ENCODE results near the gene RBBP8NL. TPM values are rescaled to one million over a fixed set of nuclear protein-coding genes. Genes with fewer than 3 reads are reported as not detected.

Gene RBBP8NL
- polyA plus RNA-seq, 4 donors = 0.04 to 3.0 (median 1.5) TPM

GRCh38 chr20:62366370-62367135 lies 60.8 kb downstream of the RBBP8NL start:
- no peak for DNase-seq (ENCODE audit: low read depth in 4 of 4, low spot score in 3 of 4)

GRCh38 chr20:62365814-62366369 lies 61.4 kb downstream of the RBBP8NL start:
- no peak for DNase-seq (ENCODE audit: low read depth in 4 of 4, low spot score in 3 of 4)

DNA sequence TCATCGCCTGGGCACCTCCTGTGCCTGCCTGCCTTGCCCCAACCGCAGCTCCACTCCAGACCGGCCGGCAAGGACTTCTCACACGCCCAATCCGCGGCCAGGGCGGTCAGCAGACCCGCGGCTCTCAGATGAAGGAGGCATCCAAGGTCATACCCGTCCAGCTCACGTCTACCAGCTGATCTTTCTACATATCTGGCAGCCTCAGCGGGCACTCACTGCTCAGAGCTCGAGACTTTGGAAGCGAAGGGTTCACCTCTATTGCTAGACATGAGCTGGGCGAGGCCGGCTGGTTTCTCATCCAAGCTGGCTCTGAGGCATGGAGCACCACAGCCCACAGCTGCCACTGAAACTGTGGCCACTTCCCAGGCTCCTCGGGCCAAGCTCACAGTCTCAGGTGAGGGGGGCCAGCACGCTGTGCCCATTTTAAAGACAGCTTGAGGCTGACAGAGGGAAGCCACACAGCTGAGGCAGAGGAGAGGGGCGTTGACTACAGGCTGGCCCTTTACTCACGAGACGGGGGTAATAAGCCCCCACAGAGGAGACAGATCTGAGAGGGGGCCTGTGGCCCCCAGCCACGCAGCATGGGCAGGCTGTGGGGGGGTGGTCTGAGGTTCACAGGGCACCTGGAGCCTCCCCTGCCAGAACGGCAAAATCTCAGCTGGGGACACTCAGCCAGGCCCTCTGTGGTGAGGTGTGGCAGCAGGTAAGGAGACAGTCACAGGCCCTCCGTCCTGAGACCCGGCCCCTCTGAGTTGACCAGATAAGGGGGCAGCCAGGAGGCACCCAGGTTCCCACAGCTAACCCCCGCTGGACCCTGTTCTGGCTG lies 62.2 kb downstream of the RBBP8NL start:
- DNase-seq (ENCODE audit: low read depth in 4 of 4, low spot score in 3 of 4) = no peak

DNA sequence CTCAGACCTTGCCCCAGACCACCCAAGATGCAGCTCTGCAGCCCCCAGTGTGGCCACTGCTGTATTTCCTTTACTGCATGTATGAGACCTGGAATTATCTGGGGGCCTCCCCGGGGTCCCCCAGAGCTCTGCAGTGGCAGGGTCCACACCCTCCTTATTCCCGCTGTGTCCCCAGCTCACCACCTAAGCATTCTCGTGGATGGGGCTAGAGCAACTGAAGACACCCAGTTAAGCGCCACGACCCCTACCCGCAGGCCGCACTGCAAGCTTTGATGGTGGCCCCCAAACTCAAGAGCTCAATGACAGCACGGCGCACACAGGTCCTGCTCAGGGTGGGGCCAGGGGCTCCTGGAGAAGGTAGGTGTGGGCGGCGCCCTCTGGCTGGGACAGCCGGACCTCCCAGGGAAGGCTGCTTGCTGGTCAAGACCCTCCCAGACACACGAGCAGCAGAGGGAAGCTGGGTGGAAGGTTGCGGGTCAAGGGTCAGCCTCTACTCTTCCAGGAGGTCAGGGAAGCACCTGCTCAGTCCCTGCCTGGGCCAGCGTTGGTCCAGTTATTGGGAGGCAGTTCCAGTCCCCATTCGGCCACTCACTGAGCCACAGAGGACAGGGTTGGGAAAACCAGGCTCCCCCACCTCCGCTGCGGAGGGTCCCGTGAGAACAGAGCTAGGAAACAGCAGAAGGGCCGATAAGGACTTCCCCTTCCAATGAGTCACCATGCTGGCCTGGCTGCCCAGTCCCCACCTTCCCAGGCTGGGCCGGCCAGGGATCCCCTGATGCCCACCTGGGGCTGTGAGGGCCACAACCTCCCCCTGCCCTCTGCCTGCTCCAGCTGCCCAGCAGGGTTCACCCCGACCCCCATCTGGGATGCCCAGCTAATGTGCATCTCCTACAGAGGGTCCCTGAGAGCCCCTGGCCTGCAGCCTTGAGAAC lies 63.2 kb downstream of the RBBP8NL start:
- DNase-seq (ENCODE audit: low read depth in 4 of 4, low spot score in 3 of 4) = no peak

DNA sequence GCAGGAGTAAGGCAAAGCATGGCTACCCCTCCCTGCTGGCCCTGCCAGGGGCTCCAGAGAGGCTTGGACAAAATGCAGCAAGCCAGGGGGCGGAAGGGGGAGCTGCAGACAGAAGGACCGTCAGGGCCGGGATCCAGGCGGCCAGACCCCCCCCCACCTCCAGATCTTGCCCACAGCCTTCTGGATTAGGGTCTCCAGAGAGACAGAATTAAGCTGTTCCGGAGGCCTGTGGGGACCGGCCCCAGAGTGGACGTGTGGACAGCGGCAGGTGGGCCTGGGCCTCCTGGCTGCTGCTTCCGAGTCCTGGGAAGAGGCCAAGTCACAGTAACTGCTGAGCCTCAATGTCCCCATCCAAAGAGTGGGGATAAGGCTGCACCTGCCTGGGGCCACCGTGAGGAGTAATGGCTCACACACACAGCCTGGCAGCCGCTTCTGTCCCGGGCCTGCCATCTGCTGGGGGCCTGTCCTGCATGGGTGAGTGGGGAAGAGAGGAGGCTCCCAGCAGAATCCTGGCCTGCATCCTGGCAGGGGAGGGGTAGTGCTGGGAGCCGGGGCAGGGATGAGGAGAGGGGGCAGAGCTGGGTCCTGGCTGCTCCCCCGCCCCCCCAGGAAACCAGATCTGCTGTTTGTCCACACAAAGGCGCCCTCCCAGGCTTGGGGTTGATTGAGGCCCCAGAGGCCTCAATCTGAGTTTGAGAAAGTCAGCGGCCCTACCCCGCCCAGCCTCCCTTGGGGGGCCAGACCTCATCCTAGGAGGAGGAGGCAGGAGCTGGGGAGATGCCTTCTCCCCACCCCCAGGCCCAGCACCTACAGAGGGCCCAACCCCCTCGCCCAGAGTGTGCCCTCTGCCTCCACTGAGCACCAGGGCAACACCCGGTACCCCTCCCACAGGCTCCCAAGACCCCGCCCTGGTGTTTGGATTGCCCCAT lies 64.1 kb downstream of the RBBP8NL start:
- DNase-seq (ENCODE audit: low read depth in 4 of 4, low spot score in 3 of 4) = no peak

GRCh38 chr20:62362590-62362940 lies 64.8 kb downstream of the RBBP8NL start:
- no peak for DNase-seq (ENCODE audit: low read depth in 4 of 4, low spot score in 3 of 4)

DNA sequence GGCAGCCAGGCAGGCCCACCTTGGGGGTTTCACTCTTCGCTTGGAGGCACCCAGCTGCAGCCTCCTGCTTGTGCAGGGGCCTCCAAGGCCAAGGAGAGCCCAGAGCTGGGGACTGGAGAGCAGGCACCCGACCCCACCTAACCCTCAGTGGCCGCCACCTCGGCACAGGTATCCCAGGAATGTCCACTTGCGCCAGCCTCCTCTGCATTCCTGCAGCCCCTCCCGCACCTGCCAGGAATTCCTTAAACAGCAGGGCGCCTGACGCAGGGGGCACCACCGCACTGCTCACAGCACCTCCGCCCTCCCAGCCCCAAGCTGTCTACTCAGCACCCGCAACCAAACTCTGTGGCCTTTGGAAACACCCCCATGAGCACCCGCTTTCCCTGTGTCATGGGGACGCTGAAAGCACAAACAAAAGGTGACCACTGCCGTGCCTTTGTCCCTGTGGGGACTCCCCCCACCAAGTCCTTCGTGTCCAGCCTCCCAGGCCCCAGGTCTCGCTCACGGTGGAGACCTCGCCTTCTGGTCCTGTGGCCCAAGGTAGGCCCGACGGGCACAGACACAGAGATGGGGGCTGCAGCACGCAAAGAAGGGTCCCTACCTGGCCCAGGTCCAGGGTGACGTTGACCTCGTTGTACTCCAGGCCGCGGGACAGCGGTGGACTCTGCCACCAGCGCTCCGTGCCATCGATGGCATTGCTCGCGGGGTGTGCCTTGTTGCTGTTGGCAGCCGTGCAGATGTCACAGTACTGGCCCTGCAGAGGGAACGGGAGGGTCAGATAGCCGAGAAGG lies 65.3 kb downstream of the RBBP8NL start:
- no peak for DNase-seq (ENCODE audit: low read depth in 4 of 4, low spot score in 3 of 4)

- DNase-seq (ENCODE audit: low read depth in 4 of 4, low spot score in 3 of 4) = no peak
Observed at GRCh38 chr20:62360854-62361798, 66.2 kb downstream of the RBBP8NL start.

Other genes with a start within 250 kb of the RBBP8NL start
- gene MTG2, start 244.5 kb downstream of the RBBP8NL start, polyA plus RNA-seq (ENCODE audit: insufficient read length in 4 of 4) = 10 to 100 TPM; 25.2 to 50.0 (median 31.1) TPM
- under 1 TPM in 3 of 4 donors, not detected in 1; 0.07 to 0.37 (median 0.17) TPM for gene HRH3, start 207.3 kb downstream of the RBBP8NL start, polyA plus RNA-seq (ENCODE audit: insufficient read length in 4 of 4)
- gene OSBPL2, start 189.0 kb downstream of the RBBP8NL start, polyA plus RNA-seq (ENCODE audit: insufficient read length in 4 of 4) = 10 to 100 TPM; 23.5 to 44.3 (median 34.3) TPM
- gene ADRM1, start 124.5 kb downstream of the RBBP8NL start, polyA plus RNA-seq (ENCODE audit: insufficient read length in 4 of 4) = 10 to 100 TPM; 38.6 to 62.8 (median 43.8) TPM
- 100 to 1,000 TPM in 2 of 4 donors, 10 to 100 TPM in 2; 32.0 to 182 (median 104) TPM for gene LAMA5, start 60.2 kb downstream of the RBBP8NL start, polyA plus RNA-seq (ENCODE audit: insufficient read length in 4 of 4)
- 100 to 1,000 TPM; 715 to 1,000 (median 769) TPM for gene RPS21, start 40.4 kb downstream of the RBBP8NL start, polyA plus RNA-seq (ENCODE audit: insufficient read length in 4 of 4)
- 10 to 100 TPM in 2 of 4 donors, 1 to 10 TPM in 2; 9.8 to 11.4 (median 10.5) TPM for gene CABLES2, start 20.3 kb downstream of the RBBP8NL start, polyA plus RNA-seq (ENCODE audit: insufficient read length in 4 of 4)
- gene GATA5, start 48.5 kb upstream of the RBBP8NL start, polyA plus RNA-seq (ENCODE audit: insufficient read length in 4 of 4) = 1 to 10 TPM; 2.1 to 7.7 (median 6.3) TPM
- 1 to 10 TPM in 3 of 4 donors, under 1 TPM in 1; 0.31 to 6.8 (median 3.5) TPM for gene SLCO4A1, start 215.0 kb upstream of the RBBP8NL start, polyA plus RNA-seq (ENCODE audit: insufficient read length in 4 of 4)

Measured in left renal pelvis (tissue), 4 donors.